LNCaP clone FGC (cell line): ENCODE results near the gene TPST2.

Source experiments
- DNase-seq: peaks from one replicate; pipeline ENCODE4 v3.0.0-alpha.2; 2011; ENCODE audit warnings: low read depth
- H3K4me3 ChIP-seq: 2 replicates; pipeline ENCODE4 v1.5.1; 2011; ENCODE audit warnings: mild to moderate bottlenecking, low read depth, low read length, control low read depth
- CTCF ChIP-seq: IDR thresholded peaks from 2 replicates; pipeline ENCODE4 v1.5.1; 2012; ENCODE audit warnings: mild to moderate bottlenecking; ENCODE audit not compliant: control insufficient read depth, insufficient read depth; ENCODE audit errors: extremely low read depth

The TPST2 gene

GRCh38 chr22:26559961-26560575, 29.9 kb downstream of the TPST2 start:
- no peak for TF ChIP-seq CTCF
- DNase-seq = no peak

GRCh38 chr22:26558248-26558895, 31.6 kb downstream of the TPST2 start:
- no peak for TF ChIP-seq CTCF
- DNase-seq = no peak
- H3K4me3 ChIP-seq = no peak overlapping the region

More at GRCh38 chr22:26559961-26560575, 29.9 kb downstream of the TPST2 start:
- H3K4me3 ChIP-seq = no peak overlapping the region

GRCh38 chr22:26556904-26557303, 33.0 kb downstream of the TPST2 start:
- no peak overlapping the region for H3K4me3 ChIP-seq
- no peak for TF ChIP-seq CTCF
- DNase-seq = no peak

- no peak overlapping the region for H3K4me3 ChIP-seq
- DNase-seq = no peak
- TF ChIP-seq CTCF = no peak
These were observed 34.5 kb downstream of the TPST2 start for GRCh38 chr22:26555478-26555877.

GRCh38 chr22:26554956-26555355, 35.0 kb downstream of the TPST2 start:
- no peak overlapping the region for H3K4me3 ChIP-seq
- no peak for TF ChIP-seq CTCF
- no peak for DNase-seq

GRCh38 chr22:26553056-26553752, 36.7 kb downstream of the TPST2 start:
- no peak for TF ChIP-seq CTCF
- DNase-seq = no peak
- no peak overlapping the region for H3K4me3 ChIP-seq
